ENCODE measurements around the gene TMEM200A. TPM values are rescaled to one million over a fixed set of nuclear protein-coding genes. Genes with fewer than 3 reads are reported as not detected.

The TMEM200A gene
- total and polyA plus RNA-seq, 10 of the 15 experiments (the other 5 are each of a cell fraction or from before 2014, with no cell fraction given), result 5.5 to 12.4 (median 9.6) TPM

DNA sequence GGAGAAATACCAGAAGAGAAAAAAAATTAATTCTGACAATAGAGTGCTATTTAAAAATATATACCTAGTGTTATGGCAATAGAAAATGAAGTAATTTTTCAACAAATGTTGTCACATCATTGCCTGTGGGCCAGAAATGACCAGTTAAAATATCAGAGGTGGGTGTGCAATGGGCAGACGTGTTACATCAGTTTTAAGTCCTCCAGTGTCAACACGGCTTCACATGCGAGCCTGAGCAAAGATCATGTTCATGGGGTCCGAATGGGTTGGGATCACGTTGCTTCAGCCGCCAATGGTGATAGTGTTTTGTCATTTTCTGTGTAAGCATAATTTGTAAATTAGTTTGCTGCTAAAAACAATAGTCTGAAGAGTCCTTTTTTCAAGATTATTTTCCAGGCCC lies 27.5 kb downstream of the TMEM200A start (continued):
- TF ChIP-seq, protein P1, sequence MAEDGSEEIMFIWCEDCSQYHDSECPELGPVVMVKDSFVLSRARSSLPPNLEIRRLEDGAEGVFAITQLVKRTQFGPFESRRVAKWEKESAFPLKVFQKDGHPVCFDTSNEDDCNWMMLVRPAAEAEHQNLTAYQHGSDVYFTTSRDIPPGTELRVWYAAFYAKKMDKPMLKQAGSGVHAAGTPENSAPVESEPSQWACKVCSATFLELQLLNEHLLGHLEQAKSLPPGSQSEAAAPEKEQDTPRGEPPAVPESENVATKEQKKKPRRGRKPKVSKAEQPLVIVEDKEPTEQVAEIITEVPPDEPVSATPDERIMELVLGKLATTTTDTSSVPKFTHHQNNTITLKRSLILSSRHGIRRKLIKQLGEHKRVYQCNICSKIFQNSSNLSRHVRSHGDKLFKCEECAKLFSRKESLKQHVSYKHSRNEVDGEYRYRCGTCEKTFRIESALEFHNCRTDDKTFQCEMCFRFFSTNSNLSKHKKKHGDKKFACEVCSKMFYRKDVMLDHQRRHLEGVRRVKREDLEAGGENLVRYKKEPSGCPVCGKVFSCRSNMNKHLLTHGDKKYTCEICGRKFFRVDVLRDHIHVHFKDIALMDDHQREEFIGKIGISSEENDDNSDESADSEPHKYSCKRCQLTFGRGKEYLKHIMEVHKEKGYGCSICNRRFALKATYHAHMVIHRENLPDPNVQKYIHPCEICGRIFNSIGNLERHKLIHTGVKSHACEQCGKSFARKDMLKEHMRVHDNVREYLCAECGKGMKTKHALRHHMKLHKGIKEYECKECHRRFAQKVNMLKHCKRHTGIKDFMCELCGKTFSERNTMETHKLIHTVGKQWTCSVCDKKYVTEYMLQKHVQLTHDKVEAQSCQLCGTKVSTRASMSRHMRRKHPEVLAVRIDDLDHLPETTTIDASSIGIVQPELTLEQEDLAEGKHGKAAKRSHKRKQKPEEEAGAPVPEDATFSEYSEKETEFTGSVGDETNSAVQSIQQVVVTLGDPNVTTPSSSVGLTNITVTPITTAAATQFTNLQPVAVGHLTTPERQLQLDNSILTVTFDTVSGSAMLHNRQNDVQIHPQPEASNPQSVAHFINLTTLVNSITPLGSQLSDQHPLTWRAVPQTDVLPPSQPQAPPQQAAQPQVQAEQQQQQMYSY (CRISPR knock-in tag; IDR thresholded peaks at IDR 0.05), result no peak
- TF ChIP-seq, protein P2, sequence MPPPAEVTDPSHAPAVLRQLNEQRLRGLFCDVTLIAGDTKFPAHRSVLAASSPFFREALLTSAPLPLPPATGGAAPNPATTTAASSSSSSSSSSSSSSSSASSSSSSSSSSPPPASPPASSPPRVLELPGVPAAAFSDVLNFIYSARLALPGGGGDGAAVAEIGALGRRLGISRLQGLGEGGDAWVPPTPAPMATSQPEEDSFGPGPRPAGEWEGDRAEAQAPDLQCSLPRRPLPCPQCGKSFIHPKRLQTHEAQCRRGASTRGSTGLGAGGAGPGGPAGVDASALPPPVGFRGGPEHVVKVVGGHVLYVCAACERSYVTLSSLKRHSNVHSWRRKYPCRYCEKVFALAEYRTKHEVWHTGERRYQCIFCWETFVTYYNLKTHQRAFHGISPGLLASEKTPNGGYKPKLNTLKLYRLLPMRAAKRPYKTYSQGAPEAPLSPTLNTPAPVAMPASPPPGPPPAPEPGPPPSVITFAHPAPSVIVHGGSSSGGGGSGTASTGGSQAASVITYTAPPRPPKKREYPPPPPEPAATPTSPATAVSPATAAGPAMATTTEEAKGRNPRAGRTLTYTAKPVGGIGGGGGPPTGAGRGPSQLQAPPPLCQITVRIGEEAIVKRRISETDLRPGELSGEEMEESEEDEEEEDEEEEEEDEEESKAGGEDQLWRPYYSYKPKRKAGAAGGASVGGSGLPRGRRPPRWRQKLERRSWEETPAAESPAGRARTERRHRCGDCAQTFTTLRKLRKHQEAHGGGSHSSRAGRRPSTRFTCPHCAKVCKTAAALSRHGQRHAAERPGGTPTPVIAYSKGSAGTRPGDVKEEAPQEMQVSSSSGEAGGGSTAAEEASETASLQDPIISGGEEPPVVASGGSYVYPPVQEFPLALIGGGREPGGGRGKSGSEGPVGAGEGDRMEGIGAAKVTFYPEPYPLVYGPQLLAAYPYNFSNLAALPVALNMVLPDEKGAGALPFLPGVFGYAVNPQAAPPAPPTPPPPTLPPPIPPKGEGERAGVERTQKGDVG (CRISPR knock-in tag; IDR thresholded peaks at IDR 0.05), result no peak
- TF ChIP-seq PML (IDR thresholded peaks at IDR 0.05; ENCODE audit: low read length), result no peak
- no peak for TF ChIP-seq ZNF274 (IDR thresholded peaks at IDR 0.05; ENCODE audit: insufficient read depth, insufficient read length)
- TF ChIP-seq NFIC (IDR thresholded peaks at IDR 0.05; ENCODE audit: low read depth, low read length), result no peak
- TF ChIP-seq ZBTB11 (CRISPR knock-in tag; IDR thresholded peaks at IDR 0.05), result no peak
- TF ChIP-seq ZNF207 (IDR thresholded peaks at IDR 0.05; ENCODE audit: borderline replicate concordance), result no peak
- TF ChIP-seq SMAD1 (IDR thresholded peaks at IDR 0.05; ENCODE audit: low read depth, partially characterized antibody), result no peak
